ENCODE results near the gene TAF7. TPM values are rescaled to one million over a fixed set of nuclear protein-coding genes. Genes with fewer than 3 reads are reported as not detected.
A peak's percentile ranks its signal among the peaks of the same experiment; 100 is the strongest.
"Not testable (repeated sequence)": the region's sequence is repeated elsewhere in the genome, so short reads cannot be mapped to it uniquely, and the experiment has no call there.

Gene TAF7
- total and polyA plus RNA-seq, 12 donors, result 33.1 to 111 (median 105) TPM

DNA sequence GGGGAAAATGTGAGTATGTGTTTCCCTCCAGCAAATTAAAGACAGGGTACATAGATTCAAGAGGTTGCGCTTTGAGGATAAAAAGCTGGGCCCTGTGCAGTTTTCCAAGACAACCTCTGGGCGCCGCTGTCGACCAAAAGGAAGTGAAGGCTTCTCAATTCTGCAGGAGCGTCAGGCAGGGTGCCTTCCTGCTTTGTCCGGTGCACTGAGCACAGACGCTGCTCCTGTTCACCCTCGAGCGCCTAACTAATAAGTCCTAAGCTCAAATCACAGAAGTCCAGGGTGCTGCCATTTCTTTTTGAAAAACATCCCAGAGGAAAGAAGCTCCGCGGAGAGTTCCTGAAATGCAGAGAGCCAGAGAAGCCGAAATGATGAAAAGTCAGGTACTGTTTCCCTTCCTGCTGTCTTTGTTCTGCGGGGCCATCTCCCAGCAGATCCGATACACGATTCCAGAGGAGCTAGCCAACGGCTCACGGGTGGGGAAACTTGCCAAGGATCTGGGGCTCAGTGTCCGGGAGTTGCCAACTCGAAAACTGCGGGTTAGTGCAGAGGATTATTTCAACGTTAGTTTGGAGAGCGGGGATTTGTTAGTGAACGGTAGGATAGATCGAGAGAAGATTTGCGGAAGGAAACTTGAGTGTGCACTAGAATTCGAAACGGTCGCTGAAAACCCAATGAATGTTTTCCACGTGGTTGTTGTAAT is 29.5 kb upstream of the TAF7 start, which contains the start of gene PCDHGB1:
TSS of gene PCDHGB1 (plus strand) at position 183 of the 703 bp plus-strand sequence. CDS start at position 345, 162 bp downstream.
- H3K4me1 ChIP-seq, result peaks cover 0 to 36% (median 4%) of the 10 kb centered on the region in 9 donors
- peaks cover 0 to 96% (median 39%) of the 10 kb centered on the region in 11 donors for H3K9me3 ChIP-seq
- DNase-seq (peak; percentile 52 to 60), ATAC-seq (peak; percentile 50 to 88 (median 72))
- WGBS, 2 donors, result 21 to 24% methylated on average over 29 of the region's 29 CpGs
- TF ChIP-seq, protein P1, sequence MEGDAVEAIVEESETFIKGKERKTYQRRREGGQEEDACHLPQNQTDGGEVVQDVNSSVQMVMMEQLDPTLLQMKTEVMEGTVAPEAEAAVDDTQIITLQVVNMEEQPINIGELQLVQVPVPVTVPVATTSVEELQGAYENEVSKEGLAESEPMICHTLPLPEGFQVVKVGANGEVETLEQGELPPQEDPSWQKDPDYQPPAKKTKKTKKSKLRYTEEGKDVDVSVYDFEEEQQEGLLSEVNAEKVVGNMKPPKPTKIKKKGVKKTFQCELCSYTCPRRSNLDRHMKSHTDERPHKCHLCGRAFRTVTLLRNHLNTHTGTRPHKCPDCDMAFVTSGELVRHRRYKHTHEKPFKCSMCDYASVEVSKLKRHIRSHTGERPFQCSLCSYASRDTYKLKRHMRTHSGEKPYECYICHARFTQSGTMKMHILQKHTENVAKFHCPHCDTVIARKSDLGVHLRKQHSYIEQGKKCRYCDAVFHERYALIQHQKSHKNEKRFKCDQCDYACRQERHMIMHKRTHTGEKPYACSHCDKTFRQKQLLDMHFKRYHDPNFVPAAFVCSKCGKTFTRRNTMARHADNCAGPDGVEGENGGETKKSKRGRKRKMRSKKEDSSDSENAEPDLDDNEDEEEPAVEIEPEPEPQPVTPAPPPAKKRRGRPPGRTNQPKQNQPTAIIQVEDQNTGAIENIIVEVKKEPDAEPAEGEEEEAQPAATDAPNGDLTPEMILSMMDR (IDR thresholded peaks at IDR 0.05), result peak in 8 of 9 donors; percentile 21 to 62 (median 54)
- H3K4me3 ChIP-seq, result peak within 1 kb of the TSS in 8 of 10 donors; percentile 1 to 34 (median 26)
- H3K27ac ChIP-seq, result peak within 1 kb of the TSS in 1 of 10 donors; percentile 5
- peaks cover 0 to 29% (median 0%) of the 10 kb centered on the region in 7 donors for H3K27me3 ChIP-seq
- intact Hi-C loops (cut with DNase I), result loop anchor here in 3 of 10 donors (5.0 to 10.0 kb wide), 3 partner anchors 42 to 215 kb away; partner anchors contain the start of genes PCDHGA8 (in 1 of the 3), PCDHGA9 (in 1 of the 3) and PCDHGB6 (in 1 of the 3)
- peaks cover 0 to 34% (median 0%) of the 10 kb centered on the region in 9 donors for H3K36me3 ChIP-seq

DNA sequence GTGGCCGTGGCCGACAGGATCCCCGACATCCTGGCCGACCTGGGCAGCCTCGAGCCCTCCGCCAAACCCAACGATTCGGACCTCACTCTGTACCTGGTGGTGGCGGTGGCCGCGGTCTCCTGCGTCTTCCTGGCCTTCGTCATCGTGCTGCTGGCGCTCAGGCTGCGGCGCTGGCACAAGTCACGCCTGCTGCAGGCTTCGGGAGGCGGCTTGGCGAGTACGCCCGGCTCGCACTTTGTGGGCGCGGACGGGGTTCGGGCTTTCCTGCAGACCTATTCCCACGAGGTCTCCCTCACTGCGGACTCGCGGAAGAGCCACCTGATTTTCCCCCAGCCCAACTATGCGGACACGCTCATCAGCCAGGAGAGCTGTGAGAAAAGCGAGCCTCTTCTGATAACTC is 25.4 kb upstream of the TAF7 start:
- peaks cover 0 to 24% (median 0%) of the 10 kb centered on the region in 9 donors for H3K36me3 ChIP-seq
- intact Hi-C loops (cut with DNase I), result loop anchor here in 1 of 10 donors (10.0 kb wide), 1 partner anchor 219 kb away; no protein-coding TSS in a partner anchor
- peak in 1 of 8 donors; percentile 32 for ATAC-seq

DNA sequence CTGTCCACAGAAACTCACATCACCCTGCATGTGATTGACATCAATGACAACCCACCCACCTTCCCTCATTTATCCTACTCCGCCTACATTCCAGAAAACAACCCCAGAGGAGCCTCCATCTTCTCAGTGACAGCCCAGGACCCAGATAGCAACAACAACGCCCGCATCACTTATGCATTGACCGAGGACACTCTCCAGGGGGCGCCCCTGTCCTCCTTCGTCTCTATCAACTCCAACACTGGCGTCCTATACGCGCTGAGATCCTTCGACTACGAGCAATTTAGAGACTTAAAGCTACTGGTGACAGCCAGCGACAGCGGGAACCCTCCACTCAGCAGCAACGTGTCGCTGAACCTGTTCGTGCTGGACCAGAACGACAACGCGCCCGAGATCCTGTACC is 24.7 kb upstream of the TAF7 start:
- TF ChIP-seq, protein P1 (IDR thresholded peaks at IDR 0.05), result peak in 4 of 9 donors; percentile 11 to 21 (median 15)
- ATAC-seq (peak in 1 of 8 donors; percentile 43), DNase-seq (no peak)
- H3K4me1 ChIP-seq, result peaks cover 0 to 23% (median 0%) of the 10 kb centered on the region in 9 donors
- WGBS, 2 donors, result 25 to 35% methylated on average over 20 of the region's 20 CpGs
- H3K36me3 ChIP-seq, result peaks cover 0 to 17% (median 0%) of the 10 kb centered on the region in 9 donors
- peaks cover 0 to 98% (median 29%) of the 10 kb centered on the region in 11 donors for H3K9me3 ChIP-seq
- intact Hi-C loops (cut with DNase I), result loop anchor here in 1 of 10 donors (10.0 kb wide), 1 partner anchor 219 kb away; no protein-coding TSS in a partner anchor
- H3K27ac ChIP-seq, result no peak overlapping the region
- H3K27me3 ChIP-seq, result peaks cover 0 to 30% (median 0%) of the 10 kb centered on the region in 7 donors
- H3K4me3 ChIP-seq, result peak overlapping the region in 5 of 10 donors; percentile 42 to 56 (median 51)

More for the DNA sequence above, 25.4 kb upstream of the TAF7 start:
- not testable (repeated sequence) for DNase-seq, H3K27ac ChIP-seq
- peak overlapping the region in 7 of 10 donors; percentile 1 to 38 (median 21) for H3K4me3 ChIP-seq
- peaks cover 0 to 98% (median 26%) of the 10 kb centered on the region in 11 donors for H3K9me3 ChIP-seq
- H3K4me1 ChIP-seq, result peaks cover 0 to 23% (median 0%) of the 10 kb centered on the region in 9 donors
- peaks cover 0 to 37% (median 0%) of the 10 kb centered on the region in 7 donors for H3K27me3 ChIP-seq
- WGBS, 2 donors, result 33 to 40% methylated on average over 23 to 24 of the region's 35 CpGs

DNA sequence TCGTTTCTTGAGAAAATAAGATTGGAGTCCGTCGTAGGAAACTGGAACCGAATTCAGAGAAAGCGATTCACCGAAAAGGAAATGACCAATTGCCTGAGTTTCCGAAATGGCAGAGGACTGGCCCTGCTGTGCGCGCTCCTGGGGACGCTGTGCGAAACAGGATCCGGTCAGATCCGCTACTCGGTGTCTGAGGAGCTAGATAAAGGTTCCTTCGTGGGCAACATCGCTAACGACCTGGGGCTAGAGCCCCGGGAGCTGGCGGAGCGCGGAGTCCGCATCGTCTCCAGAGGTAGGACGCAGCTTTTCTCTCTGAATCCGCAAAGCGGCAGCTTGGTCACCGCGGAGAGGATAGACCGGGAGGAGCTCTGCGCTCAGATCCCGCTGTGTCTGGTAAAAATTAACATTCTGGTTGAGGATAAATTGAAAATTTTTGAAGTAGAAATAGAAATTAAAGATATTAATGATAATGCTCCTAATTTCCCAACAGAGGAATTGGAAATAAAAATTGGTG is 23.4 kb upstream of the TAF7 start:
- Histone ChIP-seq H3K27ac (peak overlapping the region; percentile 42 to 83 (median 76)), H3K27me3 (peaks cover 0 to 29% (median 0%) of the 10 kb centered on the region in 7 donors), H3K4me3 (peak overlapping the region in 9 of 10 donors; percentile 42 to 58 (median 49)), H3K9me3 (peaks cover 0 to 99% (median 34%) of the 10 kb centered on the region in 11 donors), H3K36me3 (peaks cover 0 to 10% (median 0%) of the 10 kb centered on the region in 9 donors), H3K4me1 (peaks cover 0 to 22% (median 0%) of the 10 kb centered on the region in 9 donors)
- DNase-seq (no peak), ATAC-seq (peak in 7 of 8 donors; percentile 9 to 48 (median 32))
- intact Hi-C loops (cut with DNase I), result loop anchor here in 5 of 10 donors (2.0 to 10.0 kb wide), 4 partner anchors 25 to 221 kb away; partner anchors contain the start of gene PCDHGA11 (in 1 of the 5)
- TF ChIP-seq, protein P1 (IDR thresholded peaks at IDR 0.05), result no peak
- WGBS, 2 donors, result 18 to 20% methylated on average over 31 of the region's 31 CpGs
